ENCODE measurements around the gene ST8SIA5. TPM values are rescaled to one million over a fixed set of nuclear protein-coding genes. Genes with fewer than 3 reads are reported as not detected.

Gene ST8SIA5
- total RNA-seq, 1 experiment from 2014 or later: 0.54 TPM

- CTCF ChIA-PET: no interaction called here
- no peak overlapping the region for H3K27ac ChIP-seq (ENCODE audit: low read depth, low read length)
- no peaks in the 10 kb centered on the region for H4K20me1 ChIP-seq (ENCODE audit: insufficient read depth)
- H3K4me3 ChIP-seq (replicated peaks in 1 of 2; ENCODE audit: low read depth in 1 of 2, low read length in 2 of 2): no peak overlapping the region
- no peaks in the 10 kb centered on the region for H3K27me3 ChIP-seq (ENCODE audit: insufficient read depth, low read length)
- H3K9ac ChIP-seq (ENCODE audit: low read length): no peak overlapping the region
- no peaks in the 10 kb centered on the region for H3K79me2 ChIP-seq (ENCODE audit: insufficient read depth, low read length)
- RAD21 ChIA-PET (ENCODE audit: low non-redundant PET in 1 of 2, low total read pairs in 2 of 2, uncharacterized antibody in 2 of 2, unreplicated experiment in 2 of 2): no interaction called here
- no peak for ATAC-seq
- intact Hi-C loops (cut with micrococcal nuclease): no loop called here
- POLR2A ChIA-PET: no interaction called here
- H2AFZ ChIP-seq (ENCODE audit: low read depth, low read length, poor library complexity, severe bottlenecking): no peak overlapping the region
- no peak for TF ChIP-seq REST (IDR thresholded peaks at IDR 0.05; ENCODE audit: low read depth)
- TF ChIP-seq CEBPB (IDR thresholded peaks at IDR 0.05; ENCODE audit: low read depth): no peak
- no peak for TF ChIP-seq YY1 (IDR thresholded peaks at IDR 0.05; ENCODE audit: extremely low read depth, insufficient replicate concordance, low read depth, low read length)
- TF ChIP-seq POLR2A (IDR thresholded peaks at IDR 0.05; ENCODE audit: borderline replicate concordance, extremely low read depth, insufficient read depth, insufficient read length): no peak
- TF ChIP-seq TCF7L2 (IDR thresholded peaks at IDR 0.05; ENCODE audit: borderline replicate concordance, extremely low read depth, insufficient read depth, insufficient read length): no peak
- TF ChIP-seq, protein P1, sequence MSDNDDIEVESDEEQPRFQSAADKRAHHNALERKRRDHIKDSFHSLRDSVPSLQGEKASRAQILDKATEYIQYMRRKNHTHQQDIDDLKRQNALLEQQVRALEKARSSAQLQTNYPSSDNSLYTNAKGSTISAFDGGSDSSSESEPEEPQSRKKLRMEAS (IDR thresholded peaks at IDR 0.05): no peak
- no peak for TF ChIP-seq CBX3 (IDR thresholded peaks at IDR 0.05; ENCODE audit: low read depth)
- TF ChIP-seq JUND (IDR thresholded peaks at IDR 0.05): no peak
- no peak for TF ChIP-seq POLR2AphosphoS5 (IDR thresholded peaks at IDR 0.05; ENCODE audit: low read depth, low read length)
- H3K4me2 ChIP-seq (ENCODE audit: low read length): no peak overlapping the region
- H3K9me3 ChIP-seq (ENCODE audit: control insufficient read depth in 1 of 2, insufficient read depth in 1 of 2, low read depth in 1 of 2, low read length in 2 of 2): peaks cover 8 to 15% of the 10 kb centered on the region in 2 experiments; a peak in 3 of 4 replicates
- no peaks in the 10 kb centered on the region for H3K36me3 ChIP-seq (ENCODE audit: control insufficient read depth in 1 of 2, insufficient read depth in 2 of 2, low read length in 2 of 2)
- no peaks in the 10 kb centered on the region for H3K4me1 ChIP-seq (ENCODE audit: control insufficient read depth in 1 of 2, insufficient read depth in 2 of 2, low read length in 2 of 2)
- DNase-seq (ENCODE audit: low read depth, low spot score): no peak
- H3K9me2 ChIP-seq (ENCODE audit: insufficient read depth): no peaks in the 10 kb centered on the region
- no TSS peak for BruUV-seq (replicated peaks)
These were observed 23.0 kb downstream of the ST8SIA5 start for GRCh38 chr18:46733872-46734271.

All from HCT116 (cell line).